ENCODE data around the gene STIM1.

STIM1 gene

DNA sequence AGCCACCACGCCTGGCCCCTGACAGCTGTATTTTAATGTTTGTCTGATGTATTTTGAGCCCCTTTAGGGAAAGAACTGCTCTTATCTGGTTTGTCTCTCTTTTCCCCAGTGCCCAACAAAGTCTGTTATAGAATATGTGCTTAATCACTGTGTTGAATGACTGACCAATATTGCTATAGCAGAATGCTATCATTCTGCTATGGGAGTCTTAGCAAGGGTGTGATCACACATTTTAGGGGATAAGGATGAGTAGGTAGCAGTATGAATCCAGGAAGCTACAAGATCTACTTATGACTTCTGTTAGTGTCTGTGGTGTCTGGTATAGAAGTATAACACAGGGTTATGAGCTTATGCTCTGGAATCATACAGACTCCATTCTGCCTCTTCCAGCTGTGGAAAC is 121.6 kb downstream of the STIM1 start:
- Histone ChIP-seq H4K20me1 (ENCODE audit: low read depth, low read length) (no peaks in the 10 kb centered on the region), H3F3A (ENCODE audit: insufficient read depth) (no peaks in the 10 kb centered on the region), H3K9me3 (ENCODE audit: insufficient read depth, low read length) (no peaks in the 10 kb centered on the region), H3K36me3 (ENCODE audit: low read length) (no peaks in the 10 kb centered on the region), H3K79me2 (ENCODE audit: insufficient read depth, low read length) (no peaks in the 10 kb centered on the region), H2AFZ (ENCODE audit: low read depth, low read length, severe bottlenecking) (no peak overlapping the region), H3K4me3 (ENCODE audit: insufficient read depth, low read length, poor library complexity, severe bottlenecking) (no peak overlapping the region), H3K27ac (ENCODE audit: low read depth, low read length) (no peak overlapping the region), H3K27me3 (ENCODE audit: low read length) (no peaks in the 10 kb centered on the region), H3K9ac (ENCODE audit: low read length) (no peak overlapping the region), H3K4me2 (ENCODE audit: low read depth, low read length, poor library complexity, severe bottlenecking) (no peak overlapping the region), H3K9me2 (replicated peaks; ENCODE audit: insufficient read depth, low read length) (no peaks in the 10 kb centered on the region)
- TF ChIP-seq, protein P1, sequence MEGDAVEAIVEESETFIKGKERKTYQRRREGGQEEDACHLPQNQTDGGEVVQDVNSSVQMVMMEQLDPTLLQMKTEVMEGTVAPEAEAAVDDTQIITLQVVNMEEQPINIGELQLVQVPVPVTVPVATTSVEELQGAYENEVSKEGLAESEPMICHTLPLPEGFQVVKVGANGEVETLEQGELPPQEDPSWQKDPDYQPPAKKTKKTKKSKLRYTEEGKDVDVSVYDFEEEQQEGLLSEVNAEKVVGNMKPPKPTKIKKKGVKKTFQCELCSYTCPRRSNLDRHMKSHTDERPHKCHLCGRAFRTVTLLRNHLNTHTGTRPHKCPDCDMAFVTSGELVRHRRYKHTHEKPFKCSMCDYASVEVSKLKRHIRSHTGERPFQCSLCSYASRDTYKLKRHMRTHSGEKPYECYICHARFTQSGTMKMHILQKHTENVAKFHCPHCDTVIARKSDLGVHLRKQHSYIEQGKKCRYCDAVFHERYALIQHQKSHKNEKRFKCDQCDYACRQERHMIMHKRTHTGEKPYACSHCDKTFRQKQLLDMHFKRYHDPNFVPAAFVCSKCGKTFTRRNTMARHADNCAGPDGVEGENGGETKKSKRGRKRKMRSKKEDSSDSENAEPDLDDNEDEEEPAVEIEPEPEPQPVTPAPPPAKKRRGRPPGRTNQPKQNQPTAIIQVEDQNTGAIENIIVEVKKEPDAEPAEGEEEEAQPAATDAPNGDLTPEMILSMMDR (IDR thresholded peaks at IDR 0.05; ENCODE audit: insufficient read depth, low read length, poor library complexity, severe bottlenecking): no peak
- no peak for TF ChIP-seq EZH2phosphoT487 (conservative IDR thresholded peaks at IDR 0.05; ENCODE audit: low read length)

DNA sequence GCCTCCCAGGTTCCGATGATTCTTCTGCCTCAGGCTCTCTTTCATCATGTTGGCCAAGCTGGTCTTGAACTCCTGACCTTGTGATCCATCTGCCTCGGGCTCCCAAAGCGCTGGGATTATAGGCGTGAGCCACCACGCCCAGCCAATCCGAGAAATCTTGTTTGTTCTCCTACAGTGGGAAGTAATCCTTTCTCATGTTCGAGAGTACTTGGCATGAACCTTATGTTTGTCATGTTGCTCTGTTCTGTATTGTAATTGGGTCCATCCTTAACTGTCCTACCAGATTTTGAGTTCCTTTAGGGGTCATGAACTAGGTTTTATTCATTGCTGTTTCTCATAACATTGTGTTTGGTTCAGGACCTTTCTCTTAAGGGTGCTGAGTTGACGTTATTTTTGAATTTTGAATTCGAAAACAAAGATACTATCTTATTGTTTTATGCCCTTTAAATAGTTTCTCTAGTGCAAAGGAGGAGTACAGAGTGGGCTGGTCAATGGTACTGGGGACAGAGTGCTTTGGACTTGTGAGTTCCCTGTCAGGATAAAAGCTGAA is 125.7 kb downstream of the STIM1 start:
- Histone ChIP-seq H3K27ac (ENCODE audit: low read depth, low read length) (no peak overlapping the region), H2AFZ (ENCODE audit: low read depth, low read length, severe bottlenecking) (no peak overlapping the region), H3K4me3 (ENCODE audit: insufficient read depth, low read length, poor library complexity, severe bottlenecking) (no peak overlapping the region), H4K20me1 (ENCODE audit: low read depth, low read length) (no peaks in the 10 kb centered on the region), H3K9me2 (replicated peaks; ENCODE audit: insufficient read depth, low read length) (no peaks in the 10 kb centered on the region), H3F3A (ENCODE audit: insufficient read depth) (no peaks in the 10 kb centered on the region), H3K27me3 (ENCODE audit: low read length) (no peaks in the 10 kb centered on the region), H3K4me2 (ENCODE audit: low read depth, low read length, poor library complexity, severe bottlenecking) (no peak overlapping the region), H3K9ac (ENCODE audit: low read length) (no peak overlapping the region), H3K36me3 (ENCODE audit: low read length) (no peaks in the 10 kb centered on the region), H3K79me2 (ENCODE audit: insufficient read depth, low read length) (no peaks in the 10 kb centered on the region), H3K9me3 (ENCODE audit: insufficient read depth, low read length) (no peaks in the 10 kb centered on the region)
- TF ChIP-seq, protein P1 (IDR thresholded peaks at IDR 0.05; ENCODE audit: insufficient read depth, low read length, poor library complexity, severe bottlenecking): no peak
- TF ChIP-seq EZH2phosphoT487 (conservative IDR thresholded peaks at IDR 0.05; ENCODE audit: low read length): no peak

DNA sequence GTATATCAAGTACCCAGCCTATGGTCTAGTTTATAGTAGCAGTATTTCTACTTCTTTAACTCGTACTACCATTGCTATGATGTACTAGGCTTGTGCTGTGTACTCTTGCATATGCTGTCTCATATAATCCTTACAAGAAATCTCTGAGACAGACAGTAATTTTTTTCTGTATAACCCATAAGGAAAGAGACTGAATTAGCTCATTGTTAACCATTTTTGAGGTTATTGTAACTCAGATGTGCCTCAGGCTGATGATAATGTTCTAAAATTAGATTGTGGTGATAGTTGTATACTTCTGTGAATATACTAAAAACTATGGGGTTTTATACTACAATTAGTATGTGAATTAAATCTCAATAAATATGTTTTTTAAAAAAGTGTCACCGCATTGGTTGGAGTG is 127.0 kb downstream of the STIM1 start:
- H3K4me3 ChIP-seq (ENCODE audit: insufficient read depth, low read length, poor library complexity, severe bottlenecking): no peak overlapping the region
- TF ChIP-seq EZH2phosphoT487 (conservative IDR thresholded peaks at IDR 0.05; ENCODE audit: low read length): no peak
- TF ChIP-seq, protein P1 (IDR thresholded peaks at IDR 0.05; ENCODE audit: insufficient read depth, low read length, poor library complexity, severe bottlenecking): no peak

More for the DNA sequence above, 127.0 kb downstream of the STIM1 start:
- Histone ChIP-seq H3K4me2 (ENCODE audit: low read depth, low read length, poor library complexity, severe bottlenecking) (no peak overlapping the region), H3K27me3 (ENCODE audit: low read length) (no peaks in the 10 kb centered on the region), H3K79me2 (ENCODE audit: insufficient read depth, low read length) (no peaks in the 10 kb centered on the region), H3K36me3 (ENCODE audit: low read length) (no peaks in the 10 kb centered on the region), H3F3A (ENCODE audit: insufficient read depth) (no peaks in the 10 kb centered on the region), H2AFZ (ENCODE audit: low read depth, low read length, severe bottlenecking) (no peak overlapping the region), H3K9ac (ENCODE audit: low read length) (no peak overlapping the region), H3K9me2 (replicated peaks; ENCODE audit: insufficient read depth, low read length) (no peaks in the 10 kb centered on the region), H3K27ac (ENCODE audit: low read depth, low read length) (no peak overlapping the region), H3K9me3 (ENCODE audit: insufficient read depth, low read length) (no peaks in the 10 kb centered on the region), H4K20me1 (ENCODE audit: low read depth, low read length) (no peaks in the 10 kb centered on the region)

Measured in SU-DHL-6 (cell line).